MCF 10A (cell line): Measurements from ENCODE around the gene APC2. TPM values are rescaled to one million over a fixed set of nuclear protein-coding genes. Genes with fewer than 3 reads are reported as not detected.

ENCODE experiments used
- BruUV-seq: library from RNA; stranded (reverse); fragments of 400-500 nt; replicated peaks from 2 replicates; lab custom pipeline; 2021; lab: Mats Ljungman, UMichigan
- CTCF ChIA-PET: fragments of 300-600 bp; sonication (Branson Sonifier 250); formaldehyde crosslinking; extraction: SDS; loops from one replicate; lab custom pipeline; 2021; ENCODE audit warnings: antibody characterized with exemption, inconsistent platforms; lab: Yijun Ruan, JAX
- POLR2A ChIA-PET: fragments of 300-600, 350-650 bp; sonication (Branson Sonifier 250); formaldehyde crosslinking; extraction: SDS; loops from one replicate; lab custom pipeline; 2020; ENCODE audit warnings: antibody characterized with exemption, inconsistent platforms; lab: Yijun Ruan, JAX
- DNase-seq: peaks from one replicate; pipeline ENCODE4 v3.0.0-alpha.2; 2018; ENCODE audit not compliant: unreplicated experiment
- H3K27ac Mint-ChIP-seq: one replicate; pipeline ENCODE4 v1.8.0; 2022; ENCODE audit warnings: mild to moderate bottlenecking, low read depth, mixed read lengths; ENCODE audit not compliant: unreplicated experiment
- H3K27me3 Mint-ChIP-seq: one replicate; pipeline ENCODE4 v1.8.0; 2022; ENCODE audit warnings: mixed read lengths; ENCODE audit not compliant: insufficient read depth, unreplicated experiment
- H3K36me3 Mint-ChIP-seq: one replicate; pipeline ENCODE4 v1.8.0; 2022; ENCODE audit warnings: mild to moderate bottlenecking, moderate library complexity, mixed read lengths; ENCODE audit not compliant: insufficient read depth, unreplicated experiment
- H3K4me1 Mint-ChIP-seq: one replicate; pipeline ENCODE4 v1.8.0; 2022; ENCODE audit warnings: mixed read lengths; ENCODE audit not compliant: insufficient read depth, unreplicated experiment
- H3K4me3 Mint-ChIP-seq: one replicate; pipeline ENCODE4 v1.8.0; 2022; ENCODE audit warnings: mild to moderate bottlenecking, moderate library complexity, mixed read lengths; ENCODE audit not compliant: unreplicated experiment
- H3K9me3 Mint-ChIP-seq: one replicate; pipeline ENCODE4 v1.8.0; 2022; ENCODE audit warnings: mixed read lengths; ENCODE audit not compliant: unreplicated experiment
- intact Hi-C: fragments of 100-400 bp; cut with micrococcal nuclease; formaldehyde crosslinking; loops from 2 replicates; pipeline ENCODE4 v1.14.1; 2022
- total RNA-seq: library from RNA; stranded (reverse); gene quantifications from 2 replicates; pipeline ENCODE4 v1.2.3, GENCODE V29; 2022
- TF ChIP-seq, protein P1 (sequence below): fragments of 200-600 bp; IDR thresholded peaks from one replicate; pipeline ENCODE4 v1.8.0; 2022; ENCODE audit warnings: antibody characterized with exemption, mild to moderate bottlenecking; ENCODE audit not compliant: unreplicated experiment

Gene APC2
- total RNA-seq, 1 experiment from 2014 or later: 0.23 TPM

DNA sequence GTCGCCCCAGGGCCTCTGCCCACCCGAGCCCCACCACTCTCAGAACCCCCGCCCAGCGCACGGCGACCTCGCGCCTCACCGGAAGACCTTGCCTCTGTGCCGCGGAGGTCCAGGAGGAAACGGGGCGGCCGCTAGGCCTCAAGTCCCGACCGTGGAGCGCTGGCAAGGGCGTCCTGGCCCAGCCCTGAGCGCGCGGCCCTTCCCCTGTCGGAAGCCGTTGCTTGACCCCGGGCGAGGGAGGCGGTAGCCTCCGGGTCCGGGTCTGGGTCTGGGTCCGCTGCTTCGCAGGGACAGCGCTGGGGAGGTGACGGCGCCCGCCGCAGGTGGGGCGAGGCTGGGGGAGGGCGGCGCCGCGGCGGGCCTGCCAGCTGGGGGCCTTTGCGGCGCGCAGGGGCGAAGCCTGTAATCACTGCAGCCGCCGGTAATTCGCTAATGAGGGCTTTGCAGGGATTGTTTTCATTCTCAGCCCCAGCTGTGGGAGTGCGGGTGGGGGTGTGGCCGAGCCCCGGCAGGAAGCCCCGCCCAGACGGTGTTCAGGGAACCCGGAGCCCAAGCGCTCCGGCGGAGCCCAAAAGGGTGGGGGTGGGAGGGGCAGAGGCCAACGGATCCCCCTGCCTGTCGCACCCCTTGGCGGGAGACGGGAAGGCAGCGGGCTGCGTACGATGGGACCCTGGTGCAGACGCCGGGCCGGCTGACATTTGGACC is 20.5 kb downstream of the APC2 start:
- no peaks in the 10 kb centered on the region for H3K9me3 Mint-ChIP-seq
- H3K27ac Mint-ChIP-seq: no peak overlapping the region
- intact Hi-C loops: no loop called here
- BruUV-seq: no TSS peak
- H3K36me3 Mint-ChIP-seq: peaks cover 17% of the 10 kb centered on the region
- ChIA-PET POLR2A (interaction anchor here (0.6 to 1.2 kb wide), 2 partner anchors 9 to 500 kb away, joined by 3 to 4 read pairs; no protein-coding TSS in a partner anchor), CTCF (no interaction called here)
- TF ChIP-seq, protein P1, sequence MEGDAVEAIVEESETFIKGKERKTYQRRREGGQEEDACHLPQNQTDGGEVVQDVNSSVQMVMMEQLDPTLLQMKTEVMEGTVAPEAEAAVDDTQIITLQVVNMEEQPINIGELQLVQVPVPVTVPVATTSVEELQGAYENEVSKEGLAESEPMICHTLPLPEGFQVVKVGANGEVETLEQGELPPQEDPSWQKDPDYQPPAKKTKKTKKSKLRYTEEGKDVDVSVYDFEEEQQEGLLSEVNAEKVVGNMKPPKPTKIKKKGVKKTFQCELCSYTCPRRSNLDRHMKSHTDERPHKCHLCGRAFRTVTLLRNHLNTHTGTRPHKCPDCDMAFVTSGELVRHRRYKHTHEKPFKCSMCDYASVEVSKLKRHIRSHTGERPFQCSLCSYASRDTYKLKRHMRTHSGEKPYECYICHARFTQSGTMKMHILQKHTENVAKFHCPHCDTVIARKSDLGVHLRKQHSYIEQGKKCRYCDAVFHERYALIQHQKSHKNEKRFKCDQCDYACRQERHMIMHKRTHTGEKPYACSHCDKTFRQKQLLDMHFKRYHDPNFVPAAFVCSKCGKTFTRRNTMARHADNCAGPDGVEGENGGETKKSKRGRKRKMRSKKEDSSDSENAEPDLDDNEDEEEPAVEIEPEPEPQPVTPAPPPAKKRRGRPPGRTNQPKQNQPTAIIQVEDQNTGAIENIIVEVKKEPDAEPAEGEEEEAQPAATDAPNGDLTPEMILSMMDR: no peak
- H3K4me3 Mint-ChIP-seq: peak overlapping the region; percentile 38
- H3K4me1 Mint-ChIP-seq: no peaks in the 10 kb centered on the region
- DNase-seq: peak; percentile 36
- no peaks in the 10 kb centered on the region for H3K27me3 Mint-ChIP-seq

DNA sequence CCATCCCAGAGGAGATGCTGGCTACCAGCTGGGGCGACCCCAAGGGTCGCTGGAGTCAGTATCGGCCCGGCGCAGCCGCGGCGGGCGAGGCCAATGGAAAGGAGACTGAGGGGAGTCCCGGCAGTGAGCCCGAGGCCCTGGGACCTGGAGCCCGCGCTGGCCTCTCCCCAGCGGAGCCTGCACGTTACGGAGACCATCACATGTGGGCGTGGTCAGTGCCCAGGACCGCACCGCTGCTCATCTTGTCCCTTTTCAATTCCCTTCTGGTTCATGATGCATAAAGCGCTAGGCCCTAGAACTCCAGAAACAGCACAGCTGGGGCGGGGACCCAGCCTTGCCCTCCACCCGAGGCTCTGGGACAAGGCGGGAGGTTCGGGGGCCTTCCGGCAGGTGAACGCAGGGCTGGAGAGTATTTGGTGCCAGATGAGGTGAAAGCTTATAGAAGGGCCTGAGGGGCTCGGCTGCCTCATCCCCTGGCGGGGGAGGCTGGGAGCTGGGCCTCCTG is 21.1 kb downstream of the APC2 start:
- no peaks in the 10 kb centered on the region for H3K9me3 Mint-ChIP-seq
- POLR2A ChIA-PET: interaction anchor here (0.6 to 1.2 kb wide), 2 partner anchors 10 to 675 kb away, joined by 3 to 4 read pairs; no protein-coding TSS in a partner anchor
- CTCF ChIA-PET: interaction anchor here (0.9 kb wide), 1 partner anchor 75 kb away, joined by 3 read pairs; no protein-coding TSS in a partner anchor

DNA sequence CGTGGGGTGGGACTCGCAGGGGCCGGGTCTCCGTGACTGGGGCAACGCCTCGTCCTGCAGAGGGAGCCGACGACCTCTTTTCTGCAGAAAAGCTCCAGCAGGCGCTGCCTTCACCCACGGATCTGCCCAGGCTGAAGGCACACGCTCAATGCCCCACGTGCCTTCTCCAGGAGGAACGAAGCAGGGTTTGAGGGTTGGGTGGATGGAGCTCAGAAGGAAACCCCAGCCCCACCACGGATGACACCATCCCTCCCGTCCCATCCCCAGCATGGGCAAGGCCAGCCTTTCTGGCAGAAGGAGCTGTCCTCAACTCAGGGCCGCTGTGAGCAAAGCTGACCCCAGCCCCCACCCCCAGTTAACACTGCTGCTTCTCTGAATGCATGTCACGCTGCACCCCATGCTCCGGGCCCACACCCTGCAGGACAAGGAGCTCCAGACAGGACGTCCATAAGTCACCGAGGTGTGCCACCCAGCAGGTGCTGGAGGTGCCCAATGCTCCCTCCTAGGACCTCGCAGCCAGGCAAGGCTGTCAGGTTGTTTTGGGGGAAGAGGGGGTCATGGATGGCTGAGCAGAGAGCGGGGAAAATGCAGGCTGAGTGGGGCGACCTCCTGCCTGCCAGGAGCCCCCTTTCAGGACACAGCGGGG is 21.7 kb downstream of the APC2 start:
- no TSS peak for BruUV-seq
- Mint-ChIP-seq H3K27me3 (no peaks in the 10 kb centered on the region), H3K36me3 (peaks cover 28% of the 10 kb centered on the region), H3K4me3 (no peak overlapping the region), H3K4me1 (no peaks in the 10 kb centered on the region), H3K27ac (no peak overlapping the region), H3K9me3 (no peaks in the 10 kb centered on the region)
- TF ChIP-seq, protein P1: no peak
- DNase-seq: no peak
- CTCF ChIA-PET: interaction anchor here (0.9 kb wide), 1 partner anchor 74 kb away, joined by 3 read pairs; no protein-coding TSS in a partner anchor
- POLR2A ChIA-PET: interaction anchor here (0.5 to 1.2 kb wide), 4 partner anchors 10 to 675 kb away, joined by 3 to 4 read pairs (median 4); partner anchors contain the start of genes CIRBP and FAM174C
- intact Hi-C loops: no loop called here

More for the DNA sequence above, 21.1 kb downstream of the APC2 start:
- Mint-ChIP-seq H3K4me1 (no peaks in the 10 kb centered on the region), H3K27ac (no peak overlapping the region), H3K4me3 (no peak overlapping the region), H3K27me3 (no peaks in the 10 kb centered on the region), H3K36me3 (peaks cover 23% of the 10 kb centered on the region)
- TF ChIP-seq, protein P1: no peak
- DNase-seq: peak; percentile 35
- intact Hi-C loops: no loop called here
- BruUV-seq: no TSS peak
